ENCODE data around the gene KCNQ2.

- TF ChIP-seq CTCF (IDR thresholded peaks at IDR 0.05) = no peak
- TF ChIP-seq POLR2A (IDR thresholded peaks at IDR 0.05) = no peak
Observed at GRCh38 chr20:63424613-63425012, 47.8 kb downstream of the KCNQ2 start.
